ENCODE measurements around the gene SAT2.
"Not testable (repeated sequence)": the region's sequence is repeated elsewhere in the genome, so short reads cannot be mapped to it uniquely, and the experiment has no call there.

SAT2 gene

GRCh38 chr17:7633093-7633492 is 5.5 kb upstream of the SAT2 start:
- DNase-seq, result no peak

GRCh38 chr17:7632492-7632894 is 4.9 kb upstream of the SAT2 start:
- no peak for DNase-seq

- no peak for DNase-seq
Observed at GRCh38 chr17:7631398-7632380, 4.1 kb upstream of the SAT2 start.

- DNase-seq, result no peak
Observed at GRCh38 chr17:7629939-7630571, 2.4 kb upstream of the SAT2 start, which contains the start of gene SHBG. TSS of gene SHBG (plus strand) at chr17:7630135. CDS start at chr17:7630173, 38 bp downstream.

GRCh38 chr17:7626956-7627249 is 718 bp downstream of the SAT2 start:
- no peak for DNase-seq

GRCh38 chr17:7626307-7626706 is 1.3 kb downstream of the SAT2 start:
- no peak for DNase-seq

GRCh38 chr17:7625749-7626148 is 1.9 kb downstream of the SAT2 start:
- DNase-seq, result not testable (repeated sequence)

- DNase-seq, result no peak
Observed at GRCh38 chr17:7623661-7624060, 4.0 kb downstream of the SAT2 start.

GRCh38 chr17:7620835-7621234 is 6.8 kb downstream of the SAT2 start:
- no peak for DNase-seq

- no peak for DNase-seq
Observed at GRCh38 chr17:7618608-7619007, 9.0 kb downstream of the SAT2 start.

- DNase-seq, result no peak
Observed at GRCh38 chr17:7615265-7615747, 12.3 kb downstream of the SAT2 start.

GRCh38 chr17:7614425-7615264 is 13.0 kb downstream of the SAT2 start, which contains the start of gene FXR2:
TSS of gene FXR2 (minus strand) at chr17:7614897. CDS start at chr17:7614532, 365 bp downstream.
- DNase-seq, result peak; percentile 99

GRCh38 chr17:7613769-7614424 is 13.7 kb downstream of the SAT2 start:
- DNase-seq, result no peak

GRCh38 chr17:7612294-7612640 is 15.4 kb downstream of the SAT2 start:
- DNase-seq, result no peak

GRCh38 chr17:7611635-7612293 is 15.9 kb downstream of the SAT2 start:
- no peak for DNase-seq

- DNase-seq, result no peak
Observed at GRCh38 chr17:7610641-7611040, 17.0 kb downstream of the SAT2 start.

- no peak for DNase-seq
Observed at GRCh38 chr17:7606280-7606679, 21.3 kb downstream of the SAT2 start.

- not testable (repeated sequence) for DNase-seq
Observed at GRCh38 chr17:7597561-7597960, 30.1 kb downstream of the SAT2 start.

- no peak for DNase-seq
Observed at GRCh38 chr17:7593296-7593695, 34.3 kb downstream of the SAT2 start.

GRCh38 chr17:7592422-7593021 is 35.1 kb downstream of the SAT2 start:
- DNase-seq, result no peak

- DNase-seq, result no peak
Observed at GRCh38 chr17:7591596-7591995, 36.0 kb downstream of the SAT2 start.

GRCh38 chr17:7590743-7591142 is 36.9 kb downstream of the SAT2 start:
- DNase-seq, result no peak

Data from activated effector memory CD4-positive, alpha-beta T cell treated with Interleukin-2 at 50 U/mL for 16 hours (primary cell).